DOHH2 (cell line): Measurements from ENCODE around the gene UNC5B.

ENCODE experiments used
- CTCF ChIP-seq: fragments of 200-600 bp; sonication (generic); IDR thresholded peaks from one replicate; pipeline ENCODE4 v1.5.1; 2014; ENCODE audit warnings: antibody characterized with exemption, mild to moderate bottlenecking, low read depth, low read length; ENCODE audit not compliant: poor library complexity, severe bottlenecking
- EZH2phosphoT487 ChIP-seq: fragments of 200-600 bp; sonication (generic); IDR thresholded peaks from 2 replicates; pipeline ENCODE4 v1.6.1; 2017; ENCODE audit warnings: borderline replicate concordance, mild to moderate bottlenecking, antibody characterized with exemption, low read length, moderate library complexity, mixed read lengths

GRCh38 chr10:71299071-71299785 is 86.9 kb downstream of the UNC5B start:
- TF ChIP-seq CTCF (no peak), EZH2phosphoT487 (no peak)
